ENCODE measurements around the gene TIAM1. TPM values are rescaled to one million over a fixed set of nuclear protein-coding genes. Genes with fewer than 3 reads are reported as not detected.

The TIAM1 gene
- total RNA-seq, 2 experiments from 2014 or later = 15.0 to 25.1 TPM

- TF ChIP-seq EZH2phosphoT487 (IDR thresholded peaks at IDR 0.05; ENCODE audit: borderline replicate concordance, low read depth, low read length) (no peak), CTCF (conservative IDR thresholded peaks at IDR 0.05; ENCODE audit: low read length) (no peak)
- Histone ChIP-seq H3K36me3 (ENCODE audit: insufficient read depth, low read length) (no peaks in the 10 kb centered on the region), H3K27ac (ENCODE audit: low read depth, low read length, poor library complexity, severe bottlenecking) (no peak overlapping the region), H3K9me3 (ENCODE audit: low read length) (no peaks in the 10 kb centered on the region), H3K4me1 (ENCODE audit: insufficient read depth, low read length, poor library complexity, severe bottlenecking) (no peaks in the 10 kb centered on the region), H2AFZ (ENCODE audit: low read length) (no peak overlapping the region), H3K4me3 (ENCODE audit: low read depth, low read length, poor library complexity, severe bottlenecking) (no peak overlapping the region), H3K9me2 (ENCODE audit: insufficient read depth, low read length) (no peaks in the 10 kb centered on the region), H4K20me1 (ENCODE audit: insufficient read depth, low read length) (no peaks in the 10 kb centered on the region), H3K4me2 (ENCODE audit: low read length) (no peak overlapping the region), H3K79me2 (ENCODE audit: insufficient read depth, low read depth, low read length) (no peaks in the 10 kb centered on the region)
- no peak for DNase-seq (ENCODE audit: low spot score)
- ChIA-PET POLR2A (no interaction called here), CTCF (ENCODE audit: unreplicated experiment) (no interaction called here)
- intact Hi-C loops (cut with micrococcal nuclease; ENCODE audit: unreplicated experiment) = no loop called here
- no TSS peak for BruUV-seq (replicated peaks)
Observed at GRCh38 chr21:31279214-31279613, 64.8 kb downstream of the TIAM1 start.

GRCh38 chr21:31278511-31279130 is 65.4 kb downstream of the TIAM1 start:
- H3K4me3 ChIP-seq (ENCODE audit: low read depth, low read length, poor library complexity, severe bottlenecking) = no peak overlapping the region
- H2AFZ ChIP-seq (ENCODE audit: low read length) = no peak overlapping the region
- ChIA-PET POLR2A (no interaction called here), CTCF (ENCODE audit: unreplicated experiment) (no interaction called here)
- intact Hi-C loops (cut with micrococcal nuclease; ENCODE audit: unreplicated experiment) = no loop called here
- no peaks in the 10 kb centered on the region for H3K9me3 ChIP-seq (ENCODE audit: low read length)
- no peak for TF ChIP-seq CTCF (conservative IDR thresholded peaks at IDR 0.05; ENCODE audit: low read length)
- no peak for TF ChIP-seq EZH2phosphoT487 (IDR thresholded peaks at IDR 0.05; ENCODE audit: borderline replicate concordance, low read depth, low read length)
- H4K20me1 ChIP-seq (ENCODE audit: insufficient read depth, low read length) = no peaks in the 10 kb centered on the region
- no peak for DNase-seq (ENCODE audit: low spot score)
- no peaks in the 10 kb centered on the region for H3K36me3 ChIP-seq (ENCODE audit: insufficient read depth, low read length)
- H3K27ac ChIP-seq (ENCODE audit: low read depth, low read length, poor library complexity, severe bottlenecking) = no peak overlapping the region
- no peaks in the 10 kb centered on the region for H3K9me2 ChIP-seq (ENCODE audit: insufficient read depth, low read length)
- H3K4me1 ChIP-seq (ENCODE audit: insufficient read depth, low read length, poor library complexity, severe bottlenecking) = no peaks in the 10 kb centered on the region
- no TSS peak for BruUV-seq (replicated peaks)
- H3K79me2 ChIP-seq (ENCODE audit: insufficient read depth, low read depth, low read length) = no peaks in the 10 kb centered on the region
- H3K4me2 ChIP-seq (ENCODE audit: low read length) = no peak overlapping the region

- intact Hi-C loops (cut with micrococcal nuclease; ENCODE audit: unreplicated experiment) = no loop called here
- BruUV-seq (replicated peaks) = no TSS peak
- no peak for DNase-seq (ENCODE audit: low spot score)
- ChIA-PET CTCF (ENCODE audit: unreplicated experiment) (no interaction called here), POLR2A (interaction anchor here (0.5 kb wide), 1 partner anchor 485 kb away, joined by 3 read pairs; no protein-coding TSS in a partner anchor)
- no peak overlapping the region for H3K4me3 ChIP-seq (ENCODE audit: low read depth, low read length, poor library complexity, severe bottlenecking)
- no peaks in the 10 kb centered on the region for H3K36me3 ChIP-seq (ENCODE audit: insufficient read depth, low read length)
- H3K9me2 ChIP-seq (ENCODE audit: insufficient read depth, low read length) = no peaks in the 10 kb centered on the region
- no peaks in the 10 kb centered on the region for H4K20me1 ChIP-seq (ENCODE audit: insufficient read depth, low read length)
- TF ChIP-seq EZH2phosphoT487 (IDR thresholded peaks at IDR 0.05; ENCODE audit: borderline replicate concordance, low read depth, low read length) (no peak), CTCF (conservative IDR thresholded peaks at IDR 0.05; ENCODE audit: low read length) (no peak)
- no peak overlapping the region for H2AFZ ChIP-seq (ENCODE audit: low read length)
- no peak overlapping the region for H3K27ac ChIP-seq (ENCODE audit: low read depth, low read length, poor library complexity, severe bottlenecking)
- H3K9me3 ChIP-seq (ENCODE audit: low read length) = no peaks in the 10 kb centered on the region
- no peak overlapping the region for H3K4me2 ChIP-seq (ENCODE audit: low read length)
- no peaks in the 10 kb centered on the region for H3K4me1 ChIP-seq (ENCODE audit: insufficient read depth, low read length, poor library complexity, severe bottlenecking)
- H3K79me2 ChIP-seq (ENCODE audit: insufficient read depth, low read depth, low read length) = no peaks in the 10 kb centered on the region
Observed at GRCh38 chr21:31276663-31277062, 67.4 kb downstream of the TIAM1 start.
